Measurements from ENCODE around the gene GPR176.

The GPR176 gene

DNA sequence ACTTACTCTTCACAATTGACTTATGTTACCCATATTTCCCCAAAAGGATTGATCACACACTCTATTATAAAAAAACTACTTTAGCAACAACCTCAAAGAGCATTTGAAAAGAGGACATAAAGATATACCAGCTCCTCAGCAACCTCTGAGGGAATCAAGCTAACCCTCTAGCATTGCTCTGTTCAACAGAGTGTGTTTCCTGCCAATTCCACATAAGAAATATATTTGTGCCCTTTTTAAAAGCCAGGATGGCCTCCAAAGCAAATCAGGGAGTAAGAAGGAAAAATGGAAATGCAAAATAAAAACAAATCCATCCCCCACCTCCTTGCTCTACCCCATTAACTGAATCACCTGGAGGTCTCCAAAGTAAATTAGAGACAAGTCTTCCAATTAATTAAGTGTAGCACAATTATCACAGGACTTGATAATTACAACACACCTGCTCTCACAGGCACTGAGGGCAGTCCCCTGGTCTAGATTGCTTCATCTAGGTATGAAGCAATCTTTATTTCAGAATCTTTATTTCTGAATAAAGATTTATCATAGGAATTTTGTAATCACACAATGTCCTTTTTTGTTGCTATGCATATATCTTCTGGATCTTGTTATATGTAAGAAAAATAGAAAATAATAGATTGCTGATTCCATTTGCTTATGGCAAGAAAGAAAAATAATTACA is 34.8 kb downstream of the GPR176 start:
- DNase-seq (ENCODE audit: low spot score), result no peak
- TF ChIP-seq, protein P1, sequence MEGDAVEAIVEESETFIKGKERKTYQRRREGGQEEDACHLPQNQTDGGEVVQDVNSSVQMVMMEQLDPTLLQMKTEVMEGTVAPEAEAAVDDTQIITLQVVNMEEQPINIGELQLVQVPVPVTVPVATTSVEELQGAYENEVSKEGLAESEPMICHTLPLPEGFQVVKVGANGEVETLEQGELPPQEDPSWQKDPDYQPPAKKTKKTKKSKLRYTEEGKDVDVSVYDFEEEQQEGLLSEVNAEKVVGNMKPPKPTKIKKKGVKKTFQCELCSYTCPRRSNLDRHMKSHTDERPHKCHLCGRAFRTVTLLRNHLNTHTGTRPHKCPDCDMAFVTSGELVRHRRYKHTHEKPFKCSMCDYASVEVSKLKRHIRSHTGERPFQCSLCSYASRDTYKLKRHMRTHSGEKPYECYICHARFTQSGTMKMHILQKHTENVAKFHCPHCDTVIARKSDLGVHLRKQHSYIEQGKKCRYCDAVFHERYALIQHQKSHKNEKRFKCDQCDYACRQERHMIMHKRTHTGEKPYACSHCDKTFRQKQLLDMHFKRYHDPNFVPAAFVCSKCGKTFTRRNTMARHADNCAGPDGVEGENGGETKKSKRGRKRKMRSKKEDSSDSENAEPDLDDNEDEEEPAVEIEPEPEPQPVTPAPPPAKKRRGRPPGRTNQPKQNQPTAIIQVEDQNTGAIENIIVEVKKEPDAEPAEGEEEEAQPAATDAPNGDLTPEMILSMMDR (IDR thresholded peaks at IDR 0.05; ENCODE audit: extremely low read depth, insufficient read depth, missing control alignments), result no peak
- in situ Hi-C loops (cut with MboI; ENCODE audit: low pct_unique_long_range_greater_than_20kb, low sequenced_read_pairs, unreplicated experiment), result no loop called here

DNA sequence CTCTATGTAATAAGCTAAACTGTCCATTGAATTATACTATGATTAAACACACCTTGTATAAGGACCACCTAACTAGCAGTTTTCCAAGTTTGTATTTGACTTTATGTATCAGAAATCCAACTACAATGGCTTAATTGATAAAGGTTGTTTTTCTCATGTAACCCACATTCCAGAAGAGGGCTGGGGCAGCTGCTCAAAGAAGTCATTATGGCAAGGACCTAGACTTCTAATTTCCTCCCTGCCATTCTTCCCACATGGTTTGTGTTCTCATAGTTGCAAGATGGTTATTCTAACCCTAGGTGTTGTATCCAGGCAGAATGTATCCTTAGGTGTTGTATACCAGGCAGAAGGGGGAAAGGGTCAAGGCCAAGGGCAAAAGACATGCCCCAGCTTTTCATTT is 35.7 kb downstream of the GPR176 start:
- TF ChIP-seq, protein P1 (IDR thresholded peaks at IDR 0.05; ENCODE audit: extremely low read depth, insufficient read depth, missing control alignments), result no peak
- in situ Hi-C loops (cut with MboI; ENCODE audit: low pct_unique_long_range_greater_than_20kb, low sequenced_read_pairs, unreplicated experiment), result no loop called here
- DNase-seq (ENCODE audit: low spot score), result no peak

DNA sequence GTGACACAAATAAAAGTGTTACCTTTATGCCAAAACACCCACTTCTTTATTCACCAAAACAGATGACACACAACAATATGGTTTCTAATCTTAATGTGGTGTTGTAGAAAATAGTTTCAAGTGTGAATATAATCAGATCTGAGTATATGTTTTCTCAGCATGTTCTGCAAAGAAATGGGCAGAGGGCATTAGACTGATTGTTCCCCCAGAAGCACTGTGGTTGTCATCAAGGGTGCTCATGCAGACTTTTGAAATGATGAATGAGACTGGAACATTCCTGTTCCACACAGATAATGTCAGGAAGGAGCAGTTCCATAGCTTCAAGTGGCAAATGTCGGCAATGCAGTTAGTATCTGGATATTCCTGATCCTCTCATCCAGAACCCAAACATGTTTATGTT is 37.5 kb downstream of the GPR176 start:
- DNase-seq (ENCODE audit: low spot score), result no peak
- in situ Hi-C loops (cut with MboI; ENCODE audit: low pct_unique_long_range_greater_than_20kb, low sequenced_read_pairs, unreplicated experiment), result no loop called here
- TF ChIP-seq, protein P1 (IDR thresholded peaks at IDR 0.05; ENCODE audit: extremely low read depth, insufficient read depth, missing control alignments), result no peak

DNA sequence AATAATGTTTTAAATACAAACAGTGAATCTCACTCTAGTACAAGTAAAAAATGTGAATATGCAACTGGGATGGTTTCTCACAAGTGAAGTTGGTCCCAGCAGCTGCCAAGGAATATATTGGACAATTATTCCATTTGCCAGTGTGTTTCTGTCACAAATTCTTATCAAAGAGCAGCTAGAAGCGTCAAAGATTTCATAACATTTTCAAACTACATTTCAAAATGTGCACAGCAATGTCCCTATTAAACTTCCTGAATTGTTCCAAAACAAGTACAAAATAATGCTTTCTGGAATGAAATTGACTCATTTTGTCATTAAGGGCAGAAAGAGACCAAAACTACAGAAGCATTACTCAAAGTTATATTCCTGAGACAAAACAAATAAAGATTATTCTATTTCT is 38.3 kb downstream of the GPR176 start:
- TF ChIP-seq, protein P1 (IDR thresholded peaks at IDR 0.05; ENCODE audit: extremely low read depth, insufficient read depth, missing control alignments), result no peak
- no peak for DNase-seq (ENCODE audit: low spot score)
- in situ Hi-C loops (cut with MboI; ENCODE audit: low pct_unique_long_range_greater_than_20kb, low sequenced_read_pairs, unreplicated experiment), result no loop called here

DNA sequence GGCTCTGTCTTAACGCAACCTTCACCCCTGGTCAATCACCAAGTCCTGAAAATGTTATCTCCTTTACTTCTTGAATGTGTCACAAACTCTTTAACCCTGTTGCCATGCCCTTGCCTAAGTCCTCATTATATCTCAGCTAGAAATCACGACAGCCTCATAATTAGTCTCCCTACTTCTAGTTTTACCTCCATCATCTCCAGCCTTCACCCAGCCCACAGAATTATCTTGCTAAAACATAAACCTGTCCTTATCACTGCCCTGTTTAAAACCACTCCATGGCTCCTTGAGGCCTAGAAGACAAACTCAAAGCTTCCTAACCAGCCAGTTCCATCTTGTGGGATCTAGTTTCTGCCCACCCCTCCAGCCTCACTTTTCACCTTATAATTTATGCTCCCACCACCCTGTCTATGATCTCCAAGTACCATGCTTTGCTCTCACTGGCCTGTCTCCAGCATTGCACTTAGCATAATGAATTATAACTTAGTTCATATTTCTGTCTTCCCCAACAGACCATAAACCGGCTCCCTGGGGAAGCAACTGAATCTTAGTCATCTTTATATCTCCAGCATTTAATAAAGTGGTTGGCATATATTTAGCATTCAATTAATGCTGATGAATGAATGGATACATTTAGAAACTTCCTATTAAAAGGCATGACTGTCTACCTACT is 39.2 kb downstream of the GPR176 start:
- no peak for DNase-seq (ENCODE audit: low spot score)
- TF ChIP-seq, protein P1 (IDR thresholded peaks at IDR 0.05; ENCODE audit: extremely low read depth, insufficient read depth, missing control alignments), result no peak
- in situ Hi-C loops (cut with MboI; ENCODE audit: low pct_unique_long_range_greater_than_20kb, low sequenced_read_pairs, unreplicated experiment), result no loop called here

DNA sequence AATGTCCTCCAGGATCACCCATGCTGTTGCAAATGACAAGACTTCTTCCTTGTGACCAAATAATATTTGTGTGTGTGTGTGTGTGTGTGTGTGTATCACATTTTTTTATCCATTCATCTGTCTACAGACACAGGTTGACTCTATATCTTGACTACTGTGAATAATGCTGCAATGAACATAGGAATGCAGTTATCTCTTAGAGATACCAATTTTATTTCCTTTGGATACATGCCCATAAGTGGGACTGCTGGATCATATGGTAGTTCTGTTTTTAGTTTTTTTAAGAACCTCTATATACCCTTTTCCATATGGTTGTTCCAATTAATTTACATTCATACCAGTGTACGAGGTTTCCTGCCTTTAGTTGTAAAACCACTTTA is 41.7 kb downstream of the GPR176 start:
- in situ Hi-C loops (cut with MboI; ENCODE audit: low pct_unique_long_range_greater_than_20kb, low sequenced_read_pairs, unreplicated experiment), result no loop called here
- TF ChIP-seq, protein P1 (IDR thresholded peaks at IDR 0.05; ENCODE audit: extremely low read depth, insufficient read depth, missing control alignments), result no peak
- DNase-seq (ENCODE audit: low spot score), result no peak
